ENCODE data around the gene CD55.

GRCh38 chr1:207286786-207287468 lies 34.6 kb upstream of the CD55 start:
- TF ChIP-seq, protein P1, sequence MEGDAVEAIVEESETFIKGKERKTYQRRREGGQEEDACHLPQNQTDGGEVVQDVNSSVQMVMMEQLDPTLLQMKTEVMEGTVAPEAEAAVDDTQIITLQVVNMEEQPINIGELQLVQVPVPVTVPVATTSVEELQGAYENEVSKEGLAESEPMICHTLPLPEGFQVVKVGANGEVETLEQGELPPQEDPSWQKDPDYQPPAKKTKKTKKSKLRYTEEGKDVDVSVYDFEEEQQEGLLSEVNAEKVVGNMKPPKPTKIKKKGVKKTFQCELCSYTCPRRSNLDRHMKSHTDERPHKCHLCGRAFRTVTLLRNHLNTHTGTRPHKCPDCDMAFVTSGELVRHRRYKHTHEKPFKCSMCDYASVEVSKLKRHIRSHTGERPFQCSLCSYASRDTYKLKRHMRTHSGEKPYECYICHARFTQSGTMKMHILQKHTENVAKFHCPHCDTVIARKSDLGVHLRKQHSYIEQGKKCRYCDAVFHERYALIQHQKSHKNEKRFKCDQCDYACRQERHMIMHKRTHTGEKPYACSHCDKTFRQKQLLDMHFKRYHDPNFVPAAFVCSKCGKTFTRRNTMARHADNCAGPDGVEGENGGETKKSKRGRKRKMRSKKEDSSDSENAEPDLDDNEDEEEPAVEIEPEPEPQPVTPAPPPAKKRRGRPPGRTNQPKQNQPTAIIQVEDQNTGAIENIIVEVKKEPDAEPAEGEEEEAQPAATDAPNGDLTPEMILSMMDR (IDR thresholded peaks at IDR 0.05; ENCODE audit: low read length) = no peak
- TF ChIP-seq EZH2 (optimal IDR thresholded peaks at IDR 0.05; ENCODE audit: low read depth, low read length) = no peak
